SU-DHL-6 (cell line): Measurements from ENCODE around the gene SGPL1.

ENCODE experiments used
- H2AFZ ChIP-seq: fragments of 200-600 bp; sonication (generic); 2 replicates; pipeline ENCODE4 v1.6.1; 2014; ENCODE audit warnings: low read depth, mild to moderate bottlenecking, moderate library complexity, mixed read lengths, antibody characterized with exemption, low read length; ENCODE audit not compliant: severe bottlenecking
- H3F3A ChIP-seq: fragments of 200-600 bp; shearing (Covaris generic); 2 replicates; pipeline ENCODE4 v1.6.0; 2016; ENCODE audit warnings: antibody characterized with exemption, mild to moderate bottlenecking; ENCODE audit not compliant: insufficient read depth
- H3K27ac ChIP-seq: fragments of 200-600 bp; sonication (generic); 2 replicates; pipeline ENCODE4 v1.5.1; 2016; ENCODE audit warnings: low read depth, mild to moderate bottlenecking, low read length, moderate library complexity, mixed read lengths
- H3K27me3 ChIP-seq: fragments of 200-600 bp; sonication (generic), shearing (Covaris generic); 2 replicates; pipeline ENCODE4 v1.6.0; 2014; ENCODE audit warnings: mild to moderate bottlenecking, low read length
- H3K36me3 ChIP-seq: fragments of 200-600 bp; sonication (generic); 2 replicates; pipeline ENCODE4 v1.6.1; 2014; ENCODE audit warnings: mild to moderate bottlenecking, low read length, mixed read lengths
- H3K4me2 ChIP-seq: fragments of 300-600, 200-600 bp; shearing (Covaris generic), sonication (generic); 2 replicates; pipeline ENCODE4 v1.6.0; 2014; ENCODE audit warnings: low read length, low read depth, mild to moderate bottlenecking; ENCODE audit not compliant: poor library complexity, severe bottlenecking
- H3K4me3 ChIP-seq: fragments of 200-600 bp; sonication (generic); 2 replicates; pipeline ENCODE4 v1.5.1; 2014; ENCODE audit warnings: antibody characterized with exemption, low read length, mild to moderate bottlenecking, mixed read lengths; ENCODE audit not compliant: insufficient read depth, poor library complexity, severe bottlenecking
- H3K79me2 ChIP-seq: fragments of 200-600 bp; sonication (generic); 2 replicates; pipeline ENCODE4 v1.6.1; 2014; ENCODE audit warnings: mild to moderate bottlenecking, low read length, moderate library complexity; ENCODE audit not compliant: insufficient read depth
- H3K9ac ChIP-seq: fragments of 200-600 bp; sonication (generic); 2 replicates; pipeline ENCODE4 v1.7.0; 2014; ENCODE audit warnings: mild to moderate bottlenecking, low read length
- H3K9me2 ChIP-seq: fragments of 200-600 bp; sonication (generic); replicated peaks from 2 replicates; pipeline ENCODE4 v1.6.1; 2014; ENCODE audit warnings: low read length; ENCODE audit not compliant: insufficient read depth
- H3K9me3 ChIP-seq: fragments of 200-600 bp; sonication (generic); 2 replicates; pipeline ENCODE4 v1.6.1; 2014; ENCODE audit warnings: low read length, mixed read lengths; ENCODE audit not compliant: insufficient read depth
- H4K20me1 ChIP-seq: fragments of 200-600 bp; sonication (generic); 2 replicates; pipeline ENCODE4 v1.6.1; 2014; ENCODE audit warnings: low read depth, mild to moderate bottlenecking, antibody characterized with exemption, low read length, moderate library complexity, mixed read lengths
- CTCF ChIP-seq: fragments of 200-600 bp; sonication (generic); IDR thresholded peaks from one replicate; pipeline ENCODE4 v1.5.1; 2017; ENCODE audit warnings: antibody characterized with exemption, mild to moderate bottlenecking, low read length, moderate library complexity; ENCODE audit not compliant: insufficient read depth, poor library complexity, severe bottlenecking
- EZH2phosphoT487 ChIP-seq: fragments of 200-600 bp; sonication (generic), shearing (Covaris generic); conservative IDR thresholded peaks from 2 replicates; pipeline ENCODE4 v1.6.1; 2018; ENCODE audit warnings: mild to moderate bottlenecking, antibody characterized with exemption, low read length, moderate library complexity, mixed read lengths

SGPL1 gene

GRCh38 chr10:70874061-70874460 is 58.3 kb downstream of the SGPL1 start:
- H3K9me3 ChIP-seq = no peaks in the 10 kb centered on the region
- H3F3A ChIP-seq = no peaks in the 10 kb centered on the region
- H3K4me3 ChIP-seq = no peak overlapping the region
- no peak overlapping the region for H2AFZ ChIP-seq
- H3K79me2 ChIP-seq = no peaks in the 10 kb centered on the region
- H3K27me3 ChIP-seq = no peaks in the 10 kb centered on the region
- no peak overlapping the region for H3K27ac ChIP-seq
- no peaks in the 10 kb centered on the region for H3K9me2 ChIP-seq
- H3K4me2 ChIP-seq = no peak overlapping the region
- no peaks in the 10 kb centered on the region for H4K20me1 ChIP-seq
- TF ChIP-seq CTCF (no peak), EZH2phosphoT487 (no peak)
- H3K9ac ChIP-seq = no peak overlapping the region
- no peaks in the 10 kb centered on the region for H3K36me3 ChIP-seq

- no peak overlapping the region for H3K4me2 ChIP-seq
- no peaks in the 10 kb centered on the region for H3F3A ChIP-seq
- no peaks in the 10 kb centered on the region for H3K27me3 ChIP-seq
- H3K9me3 ChIP-seq = no peaks in the 10 kb centered on the region
- H4K20me1 ChIP-seq = no peaks in the 10 kb centered on the region
- TF ChIP-seq EZH2phosphoT487 (no peak), CTCF (no peak)
- no peaks in the 10 kb centered on the region for H3K9me2 ChIP-seq
- H2AFZ ChIP-seq = no peak overlapping the region
- H3K9ac ChIP-seq = no peak overlapping the region
- H3K4me3 ChIP-seq = no peak overlapping the region
- no peak overlapping the region for H3K27ac ChIP-seq
- no peaks in the 10 kb centered on the region for H3K79me2 ChIP-seq
- H3K36me3 ChIP-seq = no peaks in the 10 kb centered on the region
Measured at GRCh38 chr10:70879207-70879606, 63.5 kb downstream of the SGPL1 start.

GRCh38 chr10:70880077-70880534 is 64.4 kb downstream of the SGPL1 start:
- TF ChIP-seq CTCF (peak; percentile 88), EZH2phosphoT487 (no peak)
- Histone ChIP-seq H3K36me3 (no peaks in the 10 kb centered on the region), H4K20me1 (no peaks in the 10 kb centered on the region), H3K27ac (no peak overlapping the region), H3K27me3 (no peaks in the 10 kb centered on the region), H3K9me2 (no peaks in the 10 kb centered on the region), H2AFZ (no peak overlapping the region), H3K4me3 (no peak overlapping the region), H3F3A (no peaks in the 10 kb centered on the region), H3K9me3 (no peaks in the 10 kb centered on the region), H3K79me2 (no peaks in the 10 kb centered on the region), H3K4me2 (no peak overlapping the region), H3K9ac (no peak overlapping the region)
